G401.6 (cell line): Measurements from ENCODE around the gene SLC16A14.
"Not testable (repeated sequence)": the region's sequence is repeated elsewhere in the genome, so short reads cannot be mapped to it uniquely, and the experiment has no call there.

Experiments
- FAIRE-seq: peaks from 2 replicates; lab custom pipeline; 2012; peaks lifted over from hg19 to GRCh38; lab: Jason Lieb, UNC

Gene SLC16A14, protein sequence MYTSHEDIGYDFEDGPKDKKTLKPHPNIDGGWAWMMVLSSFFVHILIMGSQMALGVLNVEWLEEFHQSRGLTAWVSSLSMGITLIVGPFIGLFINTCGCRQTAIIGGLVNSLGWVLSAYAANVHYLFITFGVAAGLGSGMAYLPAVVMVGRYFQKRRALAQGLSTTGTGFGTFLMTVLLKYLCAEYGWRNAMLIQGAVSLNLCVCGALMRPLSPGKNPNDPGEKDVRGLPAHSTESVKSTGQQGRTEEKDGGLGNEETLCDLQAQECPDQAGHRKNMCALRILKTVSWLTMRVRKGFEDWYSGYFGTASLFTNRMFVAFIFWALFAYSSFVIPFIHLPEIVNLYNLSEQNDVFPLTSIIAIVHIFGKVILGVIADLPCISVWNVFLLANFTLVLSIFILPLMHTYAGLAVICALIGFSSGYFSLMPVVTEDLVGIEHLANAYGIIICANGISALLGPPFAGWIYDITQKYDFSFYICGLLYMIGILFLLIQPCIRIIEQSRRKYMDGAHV

DNA sequence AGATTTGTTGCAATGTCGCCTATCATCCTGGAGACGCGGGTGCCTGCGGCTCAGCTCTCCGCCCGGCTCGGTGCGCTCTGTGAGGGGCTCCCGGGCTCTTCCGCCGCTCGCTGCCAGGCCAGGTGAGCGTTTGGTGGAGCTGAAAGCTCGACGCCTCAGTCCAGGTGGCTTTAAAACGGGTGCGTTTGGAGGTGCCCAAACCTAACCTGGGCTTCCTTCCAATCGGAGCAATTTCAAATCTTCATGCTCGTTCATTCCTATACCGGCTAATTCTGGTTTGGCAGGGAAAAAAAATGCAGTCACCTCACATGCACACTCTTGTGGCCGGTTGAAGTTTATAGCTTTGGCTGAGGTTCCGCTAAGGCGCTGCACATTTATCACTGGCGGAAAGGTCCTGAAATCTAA lies at the start of gene SLC16A14:
TSS of gene SLC16A14 (minus strand) at position 274 of the 405 bp plus-strand sequence. CDS start 9,572 bp downstream, outside the sequence.
- peak; percentile 86 for FAIRE-seq

DNA sequence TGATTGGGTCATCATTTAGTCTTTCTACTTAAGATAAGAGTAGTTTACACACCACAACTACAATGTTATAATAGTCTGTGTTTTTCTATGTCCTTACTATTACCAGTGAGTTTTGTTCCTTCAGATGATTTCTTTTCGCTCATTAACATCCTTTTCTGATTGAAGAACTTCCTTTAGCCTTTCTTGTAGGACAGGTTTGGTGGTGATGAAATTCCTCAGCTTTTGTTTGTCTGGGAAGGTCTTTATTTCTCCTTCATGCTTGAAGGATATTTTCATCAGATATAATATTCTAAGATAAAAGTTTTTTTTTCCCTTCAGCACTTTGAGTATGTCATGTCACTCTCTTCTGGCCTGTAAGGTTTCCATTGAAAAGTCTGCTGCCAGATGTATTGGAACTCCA lies 38.0 kb upstream of the SLC16A14 start:
- no peak for FAIRE-seq

DNA sequence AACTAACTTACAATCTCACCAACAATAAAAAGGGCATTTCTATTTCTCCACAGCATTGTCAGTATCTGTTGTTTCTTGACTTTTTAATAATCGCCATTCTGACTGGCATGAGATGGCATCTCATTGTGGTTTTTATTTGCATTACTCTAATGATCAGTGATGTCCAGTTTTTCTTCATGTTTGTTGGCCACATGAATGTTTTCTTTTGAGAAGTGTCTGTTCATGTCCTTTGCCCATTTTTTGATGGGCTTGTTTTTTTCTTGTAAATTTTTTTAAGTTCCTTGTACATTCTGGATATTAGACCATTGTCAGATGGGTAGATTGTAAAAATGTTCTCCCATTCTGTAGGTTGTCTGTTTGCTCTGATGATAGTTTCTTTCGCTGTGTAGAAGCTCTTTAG lies 33.2 kb upstream of the SLC16A14 start:
- not testable (repeated sequence) for FAIRE-seq

DNA sequence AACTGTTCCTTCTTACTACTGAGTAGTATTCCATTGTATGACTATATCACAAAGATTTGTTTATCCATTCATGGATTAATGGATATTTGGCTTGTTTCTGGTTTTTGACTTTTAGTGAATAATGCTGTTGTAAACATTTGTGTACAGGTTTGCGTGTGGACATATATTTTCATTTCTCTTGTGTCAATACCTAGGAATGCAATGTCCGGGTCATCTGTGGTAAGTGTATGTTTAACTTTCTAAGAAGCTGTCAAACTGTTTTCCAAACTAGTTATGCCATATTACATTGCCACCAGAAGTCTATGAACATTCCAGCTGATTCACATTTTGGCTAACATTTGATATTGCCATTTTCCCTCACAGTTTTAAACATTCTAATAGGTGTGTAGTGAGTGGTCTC lies 29.1 kb upstream of the SLC16A14 start:
- no peak for FAIRE-seq

DNA sequence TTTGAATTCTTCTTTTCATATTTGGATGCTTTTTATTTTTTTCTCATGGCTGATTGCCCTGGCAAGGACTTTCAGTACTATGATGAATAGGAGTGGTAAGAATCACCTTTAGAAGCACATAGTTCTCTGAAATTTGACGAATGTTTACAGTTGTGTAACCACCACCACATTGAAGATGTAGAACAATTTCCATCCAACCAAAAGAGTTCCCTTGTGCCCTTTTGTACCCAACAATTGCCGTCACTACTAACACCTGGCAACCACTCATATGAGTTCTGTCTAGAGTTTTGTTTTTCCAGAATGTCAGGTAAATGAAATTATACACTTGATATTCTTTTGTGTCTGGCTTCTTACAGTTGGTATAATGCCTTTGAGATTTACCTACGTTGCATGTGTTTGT lies 28.7 kb upstream of the SLC16A14 start:
- FAIRE-seq = no peak

DNA sequence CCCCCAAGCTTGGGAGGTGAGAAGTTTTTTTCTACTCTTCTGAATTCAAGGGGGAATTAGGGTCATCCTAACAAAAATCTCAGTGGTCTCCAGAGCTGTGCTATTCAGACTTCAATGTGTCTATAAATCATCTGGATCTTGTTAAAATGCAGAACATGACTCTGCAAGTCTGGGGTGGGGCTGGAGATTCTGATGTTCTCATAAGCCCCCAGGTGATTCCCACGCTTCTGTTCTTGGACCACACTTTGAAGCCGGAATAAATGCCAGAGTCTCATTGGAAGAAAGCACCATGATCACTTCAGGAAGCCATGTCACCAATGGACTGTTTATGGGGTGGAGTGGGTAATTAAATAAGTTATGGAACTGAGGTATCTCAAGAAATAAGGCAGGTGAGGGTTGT lies 22.2 kb upstream of the SLC16A14 start:
- no peak for FAIRE-seq

DNA sequence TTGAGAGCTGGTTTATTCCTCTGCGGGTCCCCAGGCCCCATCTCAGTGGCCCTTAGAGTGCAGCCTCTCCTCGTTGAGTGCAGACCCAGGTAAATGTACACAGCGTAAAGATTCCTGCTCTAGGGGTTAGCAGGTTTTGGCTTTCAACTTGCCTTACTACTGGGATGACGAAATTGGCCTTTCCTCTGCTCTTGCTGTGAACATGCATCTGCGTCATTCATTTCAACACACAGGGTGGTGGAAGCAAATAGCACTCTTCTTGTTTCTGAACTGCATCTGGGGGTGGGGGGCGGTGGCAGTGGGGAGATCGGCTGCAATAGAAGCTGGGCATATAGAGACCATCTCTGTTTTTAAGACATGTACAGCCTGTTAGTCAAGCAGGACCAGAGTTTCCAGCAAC lies 16.5 kb upstream of the SLC16A14 start:
- FAIRE-seq = no peak

DNA sequence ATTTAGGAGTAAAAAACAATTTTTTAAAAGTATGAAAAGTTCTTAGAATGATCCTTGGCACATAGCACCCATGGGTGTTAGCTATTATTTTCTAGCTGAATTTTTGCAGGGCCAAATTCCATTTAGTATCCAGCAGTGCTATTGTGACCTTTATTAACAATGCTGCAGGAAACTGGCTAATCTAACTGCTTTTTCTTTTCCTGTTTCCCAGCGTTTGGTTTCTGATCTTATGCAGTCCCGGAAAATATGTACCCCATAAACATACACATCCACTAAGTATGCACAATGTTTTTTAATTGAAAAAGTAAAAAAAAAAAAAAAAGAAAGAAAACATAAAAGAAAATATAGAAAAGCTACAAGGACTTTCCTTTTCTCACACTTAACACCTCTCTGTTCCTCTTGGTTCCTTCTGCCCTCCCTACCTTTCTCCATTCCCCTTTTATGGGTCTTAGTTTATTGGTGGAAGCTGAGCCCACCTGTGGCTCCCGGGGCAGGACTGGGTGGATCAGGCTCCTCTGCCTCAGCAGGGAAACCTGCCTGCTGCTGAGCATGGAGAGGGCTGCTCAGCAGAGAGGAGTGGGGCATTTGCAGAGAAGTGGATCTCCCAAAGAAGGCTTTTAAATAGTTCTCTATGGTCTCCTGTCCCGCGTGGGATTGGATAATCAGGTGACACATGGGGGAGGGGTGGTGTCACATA lies 9.3 kb upstream of the SLC16A14 start:
- no peak for FAIRE-seq

- peak; percentile 75 for FAIRE-seq
These were observed 8.1 kb upstream of the SLC16A14 start for GRCh38 chr2:230076819-230077218.

GRCh38 chr2:230075988-230076631 lies 7.4 kb upstream of the SLC16A14 start:
- FAIRE-seq = no peak

- no peak for FAIRE-seq
These were observed 2.7 kb upstream of the SLC16A14 start for GRCh38 chr2:230071421-230071820.

DNA sequence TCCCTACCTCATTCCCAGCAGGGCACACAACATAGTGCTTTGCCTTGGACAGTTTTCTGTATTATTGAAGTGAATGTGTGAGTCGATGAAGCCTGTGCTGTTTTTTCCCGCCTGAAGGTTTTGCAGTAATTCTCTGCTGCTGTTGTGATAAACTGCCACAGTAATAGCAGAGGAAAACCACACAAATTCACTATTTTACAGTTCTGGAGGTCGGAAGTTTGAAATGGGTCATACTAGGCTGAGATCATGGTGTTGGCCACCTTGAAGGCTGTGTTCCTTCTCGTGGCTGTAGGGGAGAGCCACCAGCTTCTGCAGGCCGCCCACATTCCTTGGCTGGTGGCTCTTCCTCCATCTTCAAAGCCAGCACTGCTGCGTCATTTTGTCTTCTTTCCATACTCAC lies 678 bp upstream of the SLC16A14 start:
- FAIRE-seq = no peak

- no peak for FAIRE-seq
These were observed 591 bp downstream of the SLC16A14 start for GRCh38 chr2:230068016-230068650.

- no peak for FAIRE-seq
These were observed 7.9 kb downstream of the SLC16A14 start for GRCh38 chr2:230060672-230061293.

GRCh38 chr2:230053753-230054478 lies 14.8 kb downstream of the SLC16A14 start:
- no peak for FAIRE-seq

- FAIRE-seq = no peak
These were observed 16.4 kb downstream of the SLC16A14 start for GRCh38 chr2:230052299-230052698.

DNA sequence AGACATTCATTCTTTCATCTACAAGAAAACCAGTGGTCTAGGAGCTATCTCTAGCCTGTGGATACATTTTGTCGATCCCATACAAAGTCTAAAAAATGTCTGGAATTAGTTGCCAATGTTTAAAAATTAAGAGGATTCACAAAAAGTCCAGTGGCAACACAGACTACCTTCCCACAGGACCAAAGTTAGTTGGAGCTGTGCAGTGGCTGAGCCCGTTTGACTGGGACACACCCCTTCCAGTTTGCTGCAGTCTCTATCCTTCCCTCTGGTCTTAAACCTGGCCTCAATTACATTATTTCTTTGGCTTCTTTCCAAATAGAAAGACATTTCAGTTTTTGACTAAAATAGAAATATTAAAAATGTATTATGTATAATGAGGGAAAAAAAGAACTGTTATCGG lies 18.6 kb downstream of the SLC16A14 start:
- FAIRE-seq = no peak

DNA sequence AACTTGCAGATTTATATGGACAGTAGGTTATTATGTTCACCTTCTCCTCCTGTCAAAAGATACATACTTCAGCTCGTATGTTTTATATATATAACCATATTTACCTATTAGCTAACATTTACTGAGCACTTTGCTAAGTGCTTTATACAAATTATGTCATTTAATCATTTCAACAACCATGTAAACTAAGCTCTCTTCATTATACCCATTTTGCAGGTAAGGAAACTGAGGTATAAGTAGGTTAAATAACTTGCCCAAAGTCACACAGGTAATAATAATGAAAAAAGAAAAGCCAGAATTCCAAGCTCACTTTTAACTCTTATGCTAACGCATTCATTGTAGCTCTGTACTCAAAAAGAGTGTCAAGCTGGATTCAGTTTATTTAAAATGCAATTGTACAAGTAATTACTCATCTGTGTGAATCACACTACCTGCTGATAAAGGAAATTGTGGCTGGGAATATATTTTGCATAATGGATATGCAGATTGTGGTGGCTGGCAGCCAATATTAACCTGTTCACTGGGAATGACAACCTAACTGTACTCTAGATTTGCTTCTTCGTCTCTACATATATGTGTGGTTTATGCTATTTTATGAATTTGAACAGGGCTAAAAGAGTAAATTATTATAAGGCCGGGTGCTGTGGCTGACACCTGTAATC lies 20.6 kb downstream of the SLC16A14 start:
- no peak for FAIRE-seq

DNA sequence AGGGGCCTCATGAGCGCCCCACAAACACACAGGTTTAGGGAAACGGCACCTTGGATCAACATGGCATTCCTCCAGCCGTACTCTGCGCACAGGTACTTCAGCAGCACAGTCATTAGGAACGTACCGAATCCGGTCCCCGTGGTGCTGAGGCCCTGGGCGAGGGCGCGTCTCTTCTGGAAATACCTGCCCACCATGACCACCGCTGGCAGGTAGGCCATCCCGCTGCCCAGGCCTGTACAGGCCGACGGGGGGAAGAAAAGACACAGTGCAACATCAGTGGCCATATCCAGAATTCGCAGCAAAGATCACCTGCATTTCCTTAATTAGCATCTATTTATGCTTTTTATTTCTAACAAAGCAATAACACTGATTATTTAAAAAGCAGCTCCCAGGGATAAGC lies 22.2 kb downstream of the SLC16A14 start:
- no peak for FAIRE-seq

DNA sequence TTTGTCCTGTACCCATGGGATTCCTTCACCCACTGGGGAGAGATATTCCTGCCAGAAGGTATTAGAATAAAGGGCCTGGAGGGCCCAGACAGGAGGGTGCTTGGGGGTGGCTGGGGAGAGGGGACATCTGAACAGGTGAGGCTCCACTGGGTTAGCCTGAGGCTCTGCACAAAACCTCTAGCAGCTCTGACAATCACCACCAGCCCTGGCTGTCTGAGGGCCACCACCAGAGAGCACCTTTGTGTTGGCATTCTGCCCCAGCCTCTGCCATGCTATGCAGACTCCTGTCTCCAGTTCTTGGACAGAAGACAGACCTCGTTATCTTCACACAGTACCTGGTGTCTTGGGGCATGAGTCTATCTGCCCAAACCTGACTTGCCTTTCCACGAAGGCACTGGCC lies 25.3 kb downstream of the SLC16A14 start:
- no peak for FAIRE-seq

GRCh38 chr2:230043025-230043424 lies 25.7 kb downstream of the SLC16A14 start:
- FAIRE-seq = no peak
